Activated CD4-positive, alpha-beta T cell treated with anti-CD3 and anti-CD28 coated beads for 4 hours (primary cell): ENCODE measurements around the gene SSR1.
"Not testable (repeated sequence)": the region's sequence is repeated elsewhere in the genome, so short reads cannot be mapped to it uniquely, and the experiment has no call there.

ENCODE experiments used
- DNase-seq, 2 donors: peaks; one replicate each; pipeline ENCODE4 v3.0.0-alpha.2; 2020

The SSR1 gene

DNA sequence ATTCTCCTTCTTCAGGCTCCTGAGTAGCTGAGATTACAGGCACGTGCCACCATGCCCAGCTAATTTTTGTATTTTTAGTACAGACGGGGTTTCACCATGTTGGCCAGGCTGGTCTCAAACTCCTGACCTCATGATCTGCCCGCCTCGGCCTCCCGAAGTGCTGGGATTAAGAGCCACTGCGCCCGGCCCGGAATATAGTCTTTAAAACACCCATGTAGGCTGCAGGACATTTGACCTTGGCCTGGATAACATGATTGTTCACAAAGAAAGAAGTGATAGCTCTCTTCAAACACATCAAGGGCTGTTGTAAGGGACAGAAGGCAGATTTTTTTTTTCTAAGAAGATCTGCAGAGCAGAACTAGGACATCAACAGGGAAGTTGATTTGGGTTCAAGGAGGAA, 38.5 kb downstream of the SSR1 start:
- DNase-seq: not testable (repeated sequence)

DNA sequence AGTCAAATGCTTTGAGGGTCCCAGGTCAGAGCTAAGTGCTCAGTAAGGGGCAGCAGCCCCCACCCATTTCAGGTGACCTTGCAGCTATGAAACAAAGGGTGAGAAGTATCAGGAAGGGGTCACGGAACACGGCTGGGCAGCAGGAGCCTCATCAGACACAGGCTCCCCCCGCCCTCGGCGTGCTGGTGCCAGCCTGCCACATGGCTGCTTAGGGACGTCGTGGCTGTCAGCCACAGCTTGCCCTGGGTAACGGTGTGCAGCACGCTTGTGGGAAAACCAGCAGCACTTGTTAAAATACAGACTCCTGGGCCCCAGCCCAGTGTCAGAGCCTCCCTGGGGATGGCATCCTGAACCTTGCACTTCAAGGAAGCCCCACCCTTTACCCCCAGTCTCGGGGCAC, 39.3 kb downstream of the SSR1 start:
- DNase-seq: no peak

DNA sequence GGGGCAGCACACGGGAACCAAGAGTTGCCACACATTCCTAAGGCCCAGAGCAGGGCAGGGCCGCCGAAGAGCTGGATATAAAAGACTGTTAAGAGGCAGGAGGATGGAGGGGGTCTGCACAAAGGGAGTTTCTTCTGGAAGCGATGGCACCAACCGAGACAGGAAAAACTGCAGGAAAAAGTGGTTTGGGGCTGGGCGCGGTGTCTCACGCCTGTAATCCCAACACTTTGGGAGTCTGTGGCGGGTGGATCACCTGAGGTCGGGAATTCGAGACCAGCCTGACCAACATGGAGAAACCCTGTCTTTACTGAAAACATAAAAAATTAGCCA, 41.8 kb downstream of the SSR1 start:
- DNase-seq: no peak

DNA sequence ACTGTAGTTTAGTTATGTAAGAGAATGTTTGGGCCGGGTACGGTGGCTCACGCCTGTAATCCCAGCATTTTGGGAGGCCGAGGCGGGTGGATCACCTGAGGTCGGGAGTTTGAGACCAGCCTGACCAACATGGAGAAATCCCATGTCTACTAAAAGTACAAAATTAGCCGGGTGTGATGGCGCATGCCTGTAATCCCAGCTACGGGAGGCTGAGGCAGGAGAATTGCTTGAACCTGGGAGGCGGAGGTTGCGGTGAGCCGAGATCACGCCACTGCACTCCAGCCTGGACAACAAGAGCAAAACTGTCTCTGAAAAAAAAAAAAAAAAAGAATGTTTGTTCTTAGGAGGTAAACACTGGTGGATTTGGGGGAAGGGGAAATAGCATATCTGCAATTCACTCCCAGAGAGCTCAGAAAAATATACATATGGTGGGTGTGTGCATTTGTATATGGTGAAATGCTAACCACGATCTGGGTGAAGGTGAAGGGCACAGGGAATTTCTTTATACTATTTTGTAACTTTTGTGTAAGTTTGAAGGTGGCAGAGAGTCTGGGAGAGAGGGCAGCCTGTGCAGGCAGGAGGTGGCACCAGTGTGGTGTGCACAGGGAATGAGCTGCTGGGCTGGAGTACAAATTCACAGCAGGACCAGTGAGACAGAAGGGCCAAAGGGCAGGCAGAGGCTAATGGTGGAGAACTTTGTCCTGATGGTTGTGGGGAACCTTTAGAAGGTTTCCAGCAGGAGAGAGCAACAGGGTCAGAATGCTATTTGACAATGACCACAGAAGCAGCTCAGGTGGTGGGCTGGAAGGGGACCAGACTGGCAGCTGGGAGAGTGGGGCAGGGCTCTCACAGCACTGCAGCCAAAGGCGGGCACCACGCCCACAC, 42.4 kb downstream of the SSR1 start:
- no peak for DNase-seq

DNA sequence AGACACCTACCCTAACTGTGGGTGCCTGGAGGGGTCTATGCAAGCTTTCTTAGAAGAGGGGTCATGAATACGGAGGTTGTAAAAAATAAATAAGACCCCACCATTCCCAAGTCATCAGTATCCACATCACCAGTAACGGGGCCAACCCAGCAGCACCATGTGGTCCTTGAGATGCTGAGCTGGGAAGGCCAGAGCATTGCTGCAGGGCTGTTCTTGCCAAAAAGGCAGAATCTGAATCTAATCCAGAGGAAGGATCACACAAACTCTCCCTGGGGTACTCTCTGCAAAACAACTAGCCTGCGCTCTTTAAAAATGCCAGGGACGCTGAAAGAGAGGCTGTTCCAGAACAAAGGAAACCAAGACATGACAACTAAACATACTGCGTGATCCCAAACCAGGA, 43.2 kb downstream of the SSR1 start:
- DNase-seq: no peak

DNA sequence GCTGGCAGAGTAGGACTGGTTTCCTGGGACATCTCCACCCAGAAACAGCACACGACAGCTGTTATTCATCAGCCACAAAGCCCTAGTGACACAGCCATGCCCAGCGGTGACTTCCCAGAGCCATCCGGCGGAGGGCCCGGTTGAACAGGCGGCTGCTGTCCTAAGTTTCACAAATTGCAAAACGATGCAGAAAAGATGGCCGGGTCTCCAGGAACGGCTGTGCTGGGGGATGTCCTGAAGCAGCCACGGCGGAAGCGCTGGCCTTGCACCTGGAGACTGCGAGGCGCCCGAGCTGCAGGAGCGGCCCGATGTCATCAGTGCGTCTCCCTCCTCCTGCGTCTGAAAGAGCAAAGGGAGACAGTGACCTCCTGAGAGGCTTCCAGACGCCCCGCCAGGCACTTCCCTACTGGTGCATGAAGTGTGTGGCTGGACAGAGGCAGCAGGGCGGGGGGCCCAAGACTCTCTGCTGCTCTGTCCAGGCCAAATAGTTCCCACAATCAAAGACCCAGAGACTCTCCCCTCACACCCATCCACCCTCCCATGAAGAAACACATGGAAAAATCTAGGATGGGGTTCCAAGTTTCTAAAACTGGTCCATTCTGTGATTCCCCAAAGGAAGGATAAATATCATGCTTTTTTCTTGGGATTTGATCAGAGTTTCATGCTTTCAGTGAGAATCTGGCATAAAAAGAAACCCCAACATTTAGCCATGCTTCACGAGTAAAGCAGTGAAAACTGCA, 44.0 kb downstream of the SSR1 start:
- no peak for DNase-seq

DNA sequence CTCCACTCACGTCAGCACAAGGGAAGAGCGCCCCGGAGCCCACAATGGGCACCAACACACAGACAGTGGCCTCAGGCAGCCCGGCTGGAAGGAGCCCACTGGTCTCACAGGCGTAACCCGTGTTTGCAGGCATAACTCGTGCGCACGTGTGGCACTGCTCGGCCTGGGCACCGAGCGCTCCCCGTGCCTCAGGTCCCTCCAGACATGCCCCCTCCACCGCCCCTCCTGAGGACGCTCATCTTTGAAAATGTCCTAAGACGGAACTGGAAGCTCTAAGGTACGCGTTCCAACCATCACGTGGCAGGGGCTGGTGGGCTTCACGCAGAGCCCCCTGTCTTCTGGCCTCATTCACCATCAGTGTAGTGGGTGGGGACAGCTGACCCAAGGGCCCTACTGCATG, 44.6 kb downstream of the SSR1 start:
- DNase-seq: no peak

DNA sequence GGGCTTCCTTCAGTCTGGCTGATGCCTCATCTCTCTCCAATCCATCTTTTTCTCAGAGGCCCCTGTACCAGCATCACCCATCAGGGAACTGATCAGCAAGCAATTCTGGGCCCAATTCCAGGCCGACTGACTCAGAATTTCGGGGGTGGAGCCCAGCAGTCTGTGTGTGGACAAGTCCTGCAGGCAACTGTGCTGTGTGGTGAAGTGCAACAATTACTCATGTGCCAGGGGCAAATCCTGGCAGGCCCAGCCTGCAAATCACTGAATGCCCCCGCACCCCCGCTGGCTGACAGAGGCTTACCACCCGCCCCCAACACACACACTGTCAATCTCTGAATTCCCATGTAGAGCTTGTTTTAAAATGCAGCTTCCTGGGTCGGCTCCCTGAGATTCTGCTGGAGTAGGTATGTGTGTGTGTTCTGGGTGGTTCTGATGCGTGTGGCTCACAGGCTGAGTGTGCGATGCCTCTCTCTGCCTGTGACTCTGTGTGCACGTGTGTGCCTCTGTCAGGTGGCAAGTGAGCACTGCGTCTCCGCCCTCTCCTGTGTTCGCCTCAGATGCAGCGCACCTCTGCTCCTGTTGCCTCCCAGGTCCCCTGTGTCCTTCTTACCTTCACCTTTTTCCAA, 45.4 kb downstream of the SSR1 start:
- no peak for DNase-seq

DNA sequence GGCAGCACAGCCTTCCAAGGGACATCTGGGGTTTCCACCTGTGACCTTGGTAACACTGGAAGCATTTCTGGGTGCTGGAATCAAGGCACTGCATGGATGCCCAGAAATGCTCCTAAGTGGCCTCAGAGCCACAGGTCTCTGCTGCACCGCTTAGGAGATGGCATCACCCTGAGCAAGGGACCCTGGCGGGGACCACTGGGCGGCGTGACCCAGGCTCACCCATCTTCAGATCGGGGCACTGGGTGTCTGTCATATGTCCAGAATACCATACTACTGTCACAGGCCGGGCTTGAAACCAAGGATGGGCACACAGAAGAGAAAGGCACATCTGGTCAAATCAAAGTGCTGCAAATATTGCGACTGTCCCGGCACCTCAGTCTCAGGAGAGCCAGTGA, 45.9 kb downstream of the SSR1 start:
- no peak for DNase-seq

DNA sequence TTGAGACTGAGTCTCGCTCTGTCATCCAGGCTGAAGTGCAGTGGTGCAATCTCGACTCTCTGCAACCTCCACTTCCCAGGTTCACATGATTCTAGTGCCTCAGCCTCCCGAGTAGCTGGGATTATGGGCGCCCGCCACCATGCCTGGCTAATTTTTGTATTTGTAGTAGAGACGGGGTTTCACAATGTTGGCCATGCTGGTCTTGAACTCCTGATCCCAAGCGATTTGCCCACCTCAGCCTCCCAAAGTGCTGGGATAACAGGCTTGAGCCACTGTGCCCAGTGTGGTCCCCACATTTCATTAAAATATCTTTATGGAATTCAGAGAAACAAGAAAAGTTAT, 47.6 kb downstream of the SSR1 start:
- not testable (repeated sequence) for DNase-seq

DNA sequence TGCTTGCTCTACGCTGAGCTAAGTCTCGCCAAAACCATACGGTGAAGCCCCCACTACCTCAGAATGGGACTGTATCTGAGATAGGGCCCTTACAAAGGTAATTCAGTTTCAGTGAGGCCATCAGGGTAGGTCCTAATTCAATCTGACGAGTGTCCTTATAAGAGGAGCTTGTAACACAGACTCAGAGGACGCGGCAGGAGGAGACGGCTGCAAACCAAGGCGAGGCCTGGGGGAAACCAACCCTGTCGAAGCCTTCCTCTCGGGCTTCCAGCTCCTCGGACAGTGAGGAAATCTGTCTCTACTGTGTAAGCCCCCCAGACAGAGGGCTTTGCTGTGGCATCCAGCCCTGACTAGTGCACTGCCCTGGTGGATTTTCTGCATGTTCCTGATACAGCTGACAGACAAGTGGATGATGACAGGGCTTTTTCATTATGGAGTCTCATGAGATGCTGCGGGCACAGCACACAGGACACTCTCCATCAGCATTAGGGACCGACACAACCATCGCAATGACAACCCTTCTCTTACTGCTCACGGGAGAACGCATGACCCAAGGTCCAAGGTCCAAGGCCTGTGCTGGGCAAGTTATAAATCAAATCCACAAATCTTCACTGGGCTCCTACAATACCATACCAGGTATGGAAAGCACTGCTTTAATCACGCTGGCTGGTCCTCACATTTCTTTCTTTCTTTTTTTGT, 48.2 kb downstream of the SSR1 start:
- no peak for DNase-seq

DNA sequence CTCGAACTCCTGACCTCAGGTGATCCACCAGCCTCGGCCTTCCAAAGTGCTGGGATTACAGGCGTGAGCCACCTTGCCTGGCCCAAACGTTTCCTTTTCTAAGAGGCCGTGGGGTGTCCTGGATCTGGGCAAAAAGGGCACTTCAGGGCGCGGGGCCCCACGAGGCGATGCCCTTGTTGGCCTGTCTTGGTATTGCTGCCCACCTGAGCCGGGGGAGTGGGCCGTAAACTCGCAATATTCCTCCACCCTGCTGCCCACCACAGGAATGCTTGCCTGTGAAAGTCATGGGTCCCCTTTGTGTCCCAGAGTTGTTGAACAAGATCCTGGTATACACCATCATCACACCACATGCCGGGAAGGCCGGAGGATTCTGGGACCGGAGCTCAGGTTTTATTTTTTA, 49.0 kb downstream of the SSR1 start:
- no peak for DNase-seq

DNA sequence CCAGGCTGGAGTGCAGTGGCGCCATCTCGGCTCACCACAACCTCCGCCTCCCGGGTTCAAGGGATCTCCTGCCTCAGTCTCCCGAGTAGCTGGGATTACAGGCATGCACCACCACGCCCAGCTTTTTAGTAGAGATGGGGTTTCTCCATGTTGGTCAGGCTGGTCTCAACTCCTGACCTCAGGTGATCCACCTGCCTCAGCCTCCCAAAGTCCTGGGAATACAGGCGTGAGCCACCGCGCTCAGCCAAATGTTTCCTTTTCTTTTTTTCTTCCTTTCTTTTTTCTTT, 49.5 kb downstream of the SSR1 start:
- DNase-seq: not testable (repeated sequence)

DNA sequence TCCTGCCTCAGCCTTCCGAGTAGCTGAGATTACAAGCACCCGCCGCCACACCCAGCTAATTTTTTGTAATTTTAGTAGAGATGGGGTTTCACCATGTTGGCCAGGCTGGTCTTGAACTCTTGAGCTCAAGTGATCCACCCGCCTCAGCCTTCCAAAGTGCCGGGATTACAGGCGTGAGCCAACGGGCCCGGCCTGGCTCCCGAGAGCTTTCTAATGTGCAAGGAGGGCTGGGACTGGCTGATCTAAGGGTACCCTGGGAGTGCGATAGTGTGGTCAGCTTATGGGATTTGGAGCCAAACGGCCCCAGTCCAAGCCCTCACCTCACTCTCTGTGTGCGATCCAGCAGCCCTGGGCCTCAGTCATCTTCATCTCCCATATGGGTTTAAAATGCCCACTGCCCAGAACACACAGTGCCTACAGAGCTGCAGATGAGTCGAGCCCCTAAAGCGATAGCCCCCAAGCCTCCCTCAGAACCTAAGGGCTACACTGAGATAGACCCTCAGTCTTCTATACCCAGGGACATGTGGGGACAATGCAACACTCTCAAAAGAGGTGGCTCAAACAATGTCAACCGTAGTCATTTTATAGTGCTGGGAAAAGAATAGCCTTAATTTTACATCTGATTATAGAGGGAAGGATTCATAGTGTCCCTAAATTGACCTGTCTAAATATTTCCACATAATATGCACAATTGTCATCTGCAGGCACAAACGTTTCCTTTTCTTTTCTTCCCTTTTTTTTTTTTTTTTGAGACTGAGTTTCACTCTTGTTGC, 50.1 kb downstream of the SSR1 start:
- DNase-seq: no peak

DNA sequence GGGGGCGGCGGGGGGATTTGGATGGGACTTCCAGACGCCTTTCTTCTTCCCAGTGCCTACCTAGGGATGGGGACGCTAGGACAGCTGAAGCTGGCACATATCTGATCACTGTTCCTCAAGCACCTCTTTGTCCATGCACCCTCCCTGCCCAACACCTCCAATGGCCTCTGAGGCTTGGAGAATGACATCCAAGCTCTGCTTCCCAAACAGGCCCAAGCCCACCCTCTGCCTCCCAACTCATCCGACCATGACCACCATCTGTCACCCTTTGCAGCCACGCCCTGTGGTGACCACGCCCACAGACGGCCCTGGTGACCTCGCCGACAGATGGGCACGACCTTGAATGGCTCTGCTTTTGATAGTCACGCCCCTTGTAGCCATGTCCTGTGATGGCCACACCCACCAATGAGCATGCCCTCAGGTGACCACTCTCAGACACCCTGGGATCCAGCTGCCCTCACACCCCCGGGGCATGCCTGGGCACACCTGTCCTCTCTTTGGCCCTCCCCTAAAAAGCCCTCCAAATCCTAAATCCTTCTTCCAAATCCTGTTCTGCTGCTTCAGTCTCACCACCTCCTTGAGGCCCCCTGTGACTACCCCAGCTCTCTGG, 51.0 kb downstream of the SSR1 start:
- DNase-seq: no peak

DNA sequence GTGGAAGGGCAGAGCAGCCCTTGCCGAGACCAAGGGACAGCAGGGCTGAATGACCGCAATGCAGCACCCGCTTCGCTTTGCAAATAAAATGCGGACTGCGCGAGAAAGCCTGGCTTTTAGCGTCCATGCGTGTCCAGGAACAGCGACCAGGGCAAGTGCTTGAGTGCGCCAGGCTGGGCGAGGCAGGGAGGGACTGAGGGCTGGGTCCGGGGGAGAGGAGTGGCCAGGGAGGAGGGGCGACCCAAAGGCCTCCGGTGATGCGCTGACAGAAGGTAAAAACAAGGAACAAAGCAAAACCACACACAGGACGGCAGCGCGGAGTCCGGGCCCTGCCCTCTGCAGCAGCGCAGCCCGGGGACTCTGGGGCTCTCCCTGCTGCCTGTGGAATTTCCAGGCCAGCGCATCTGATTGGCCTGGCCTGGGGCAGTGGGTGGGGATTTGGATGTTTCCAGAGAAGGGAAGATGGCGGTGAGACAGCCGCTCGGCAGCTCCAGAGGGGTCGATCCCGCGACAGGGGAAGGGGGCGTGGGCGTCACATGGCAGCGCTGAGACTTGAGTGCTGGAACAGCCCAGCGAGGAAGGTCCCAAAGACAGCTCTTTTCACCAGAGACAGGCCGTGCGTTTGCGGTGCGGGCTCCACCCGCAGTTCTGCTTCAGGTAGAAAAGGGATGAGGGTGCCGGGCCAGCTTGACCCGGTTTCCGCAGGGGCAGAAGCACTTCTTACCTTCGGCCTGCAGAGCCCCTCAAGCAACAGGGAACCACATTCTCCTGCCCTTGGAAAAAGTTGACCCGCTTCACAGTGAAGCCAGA, 51.8 kb downstream of the SSR1 start:
- peak; percentile 18 to 29 for DNase-seq

DNA sequence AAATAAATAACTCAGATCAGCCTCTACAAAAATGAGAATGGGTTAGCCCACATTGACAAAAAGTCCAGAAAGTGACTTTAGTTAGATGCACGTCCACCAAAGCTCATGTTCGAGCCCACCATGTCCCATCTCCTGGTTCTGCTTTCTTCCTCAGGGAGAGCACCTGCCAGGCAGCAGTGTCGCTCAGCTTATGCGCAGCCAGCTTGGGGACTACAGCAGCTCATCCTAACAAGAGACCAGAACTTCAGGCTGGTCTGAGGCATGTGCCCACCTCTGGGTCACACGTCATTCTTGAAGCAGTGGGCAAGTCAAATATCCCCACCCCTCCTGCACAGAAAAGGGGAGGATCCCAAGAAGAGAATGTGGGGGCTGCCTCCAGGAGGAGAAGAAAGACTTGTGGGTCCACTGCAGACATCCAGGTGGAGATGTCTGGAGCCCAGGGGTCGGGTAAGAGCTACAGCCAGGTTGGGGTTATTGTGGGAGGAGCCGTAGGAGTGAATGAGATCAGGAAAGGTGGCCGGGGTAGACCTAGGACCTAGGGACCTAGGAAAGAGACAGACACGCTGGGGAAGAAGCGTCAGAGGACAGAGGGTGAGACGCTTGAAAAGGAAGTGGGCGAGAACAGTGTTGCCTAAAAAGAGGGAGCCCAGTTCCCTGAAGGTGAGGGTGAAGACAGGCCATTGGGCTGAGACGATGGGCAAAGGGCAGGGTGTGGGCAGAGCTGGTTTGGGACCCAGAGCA, 52.5 kb downstream of the SSR1 start:
- DNase-seq: no peak

DNA sequence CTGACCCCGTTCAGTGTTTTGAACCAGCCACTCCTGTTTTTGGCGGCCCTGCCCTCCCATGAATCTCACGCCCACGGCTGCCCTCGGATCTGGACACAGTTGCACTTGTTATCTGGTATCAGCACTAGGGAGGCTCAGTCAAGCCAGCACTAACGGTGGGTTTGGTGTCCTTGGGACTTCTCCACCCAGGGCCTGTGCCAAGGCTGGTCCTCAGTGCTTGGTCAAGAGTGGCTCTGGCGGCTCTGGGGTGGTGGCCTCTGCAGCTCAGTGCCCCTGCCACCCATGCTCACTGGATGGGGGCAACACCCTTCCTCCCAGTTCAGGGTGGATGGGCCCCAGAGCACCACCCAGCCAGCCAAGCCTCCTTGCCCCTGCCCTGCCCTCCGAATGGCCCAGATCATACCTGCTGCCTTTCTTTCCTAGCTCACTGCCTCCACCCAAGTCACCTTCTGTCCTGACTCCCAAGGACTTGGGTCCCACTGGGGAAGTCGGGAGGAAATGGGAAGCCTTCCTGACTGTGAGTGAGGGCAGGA, 54.7 kb downstream of the SSR1 start:
- DNase-seq: no peak

DNA sequence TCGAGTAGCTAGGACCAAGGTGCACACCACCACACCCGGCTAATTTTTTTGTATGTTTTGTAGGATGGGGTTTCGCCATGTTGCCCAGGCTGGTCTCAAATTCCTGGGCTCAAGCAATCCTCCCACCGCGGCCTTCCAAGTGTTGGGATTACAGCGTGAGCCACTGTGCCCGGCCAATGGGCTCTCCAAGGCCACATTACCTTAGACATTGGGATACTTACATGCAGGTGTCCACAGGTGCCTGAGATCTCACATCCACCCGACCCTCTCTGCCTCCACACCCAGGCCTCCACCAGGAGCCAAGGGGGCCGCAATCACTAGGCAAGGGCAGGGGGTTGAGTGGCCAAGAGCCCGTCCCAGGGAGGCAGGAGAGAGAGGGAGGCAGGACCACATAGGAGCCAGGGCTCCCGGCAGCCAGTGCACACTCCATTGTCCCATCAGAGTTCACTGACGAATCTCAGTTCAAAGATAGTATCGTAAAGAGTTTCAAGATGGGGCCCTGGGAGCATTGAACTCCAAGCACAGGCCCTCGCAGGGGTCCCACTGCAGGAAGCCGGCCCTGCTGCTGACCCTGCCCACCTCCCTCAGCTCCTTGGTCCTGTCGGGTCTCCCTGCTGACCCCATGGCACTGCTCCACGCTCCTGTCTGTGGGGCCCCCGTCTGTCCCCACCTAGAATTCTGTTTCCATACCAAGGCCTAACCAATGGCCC, 55.3 kb downstream of the SSR1 start:
- no peak for DNase-seq

DNA sequence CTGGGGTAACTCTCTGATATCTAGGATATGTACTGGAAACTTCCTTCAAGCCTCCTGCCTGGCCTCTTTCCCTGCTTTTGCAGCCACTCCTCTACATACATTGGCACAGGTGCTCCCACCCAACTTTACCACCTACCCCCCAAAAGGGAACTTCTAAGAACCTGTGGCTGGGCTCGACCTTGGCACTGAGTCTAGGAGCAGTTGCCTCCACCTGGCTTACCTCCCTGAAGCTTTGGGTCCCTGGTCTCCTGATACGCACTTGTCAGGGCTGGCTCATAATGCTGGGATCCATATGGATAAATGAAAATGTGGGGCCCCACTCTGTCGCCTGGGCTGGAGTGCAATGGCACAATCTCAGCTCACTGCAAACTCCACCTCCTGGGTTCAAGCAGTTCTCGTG, 56.2 kb downstream of the SSR1 start:
- DNase-seq: no peak
